IMR-90 (cell line): Measurements from ENCODE around the gene RDH11. TPM values are rescaled to one million over a fixed set of nuclear protein-coding genes. Genes with fewer than 3 reads are reported as not detected.

Source experiments
- ATAC-seq: fragments of 200-7000 bp; cut with Tn5 transposase; 2 replicates; pipeline ENCODE4 v1.9.1; 2020; ENCODE audit warnings: low read depth, mild to moderate bottlenecking, moderate library complexity
- BruUV-seq: library from RNA; stranded (reverse); fragments of 400-500 nt; replicated peaks from 2 replicates; lab custom pipeline; 2021; lab: Mats Ljungman, UMichigan
- CTCF ChIA-PET: fragments of 300-600 bp; formaldehyde crosslinking; extraction: SDS; loops from one replicate; lab custom pipeline; 2021; ENCODE audit warnings: antibody characterized with exemption; lab: Yijun Ruan, JAX
- POLR2A ChIA-PET: fragments of 300-600 bp; sonication (Branson Sonifier 250); formaldehyde crosslinking; loops from one replicate; lab custom pipeline; 2022; ENCODE audit warnings: antibody characterized with exemption; ENCODE audit not compliant: unreplicated experiment; lab: Charles Lee
- DNase-seq: peaks from one replicate; pipeline ENCODE4 v3.0.0; 2013
- H2AFZ ChIP-seq: replicated peaks from 2 replicates; pipeline ENCODE3; 2013; ENCODE audit warnings: low read length, mild to moderate bottlenecking; ENCODE audit not compliant: poor library complexity
- H2AK5ac ChIP-seq: 2 replicates; pipeline ENCODE4 v1.6.1; 2013; ENCODE audit warnings: low read depth, low read length, inconsistent platforms
- H2AK9ac ChIP-seq: replicated peaks from 2 replicates; pipeline ENCODE3; 2013; ENCODE audit warnings: mild to moderate bottlenecking, low read depth, low read length, moderate library complexity; ENCODE audit not compliant: poor library complexity
- H2BK120ac ChIP-seq: 2 replicates; pipeline ENCODE4 v1.6.1; 2013; ENCODE audit warnings: low read depth, low read length, inconsistent platforms
- H2BK15ac ChIP-seq: 3 replicates; pipeline ENCODE4 v1.6.1; 2013; ENCODE audit warnings: low read depth, low read length, inconsistent platforms
- H2BK20ac ChIP-seq: 2 replicates; pipeline ENCODE4 v1.6.1; 2013; ENCODE audit warnings: low read depth, mild to moderate bottlenecking, inconsistent platforms, low read length, moderate library complexity
- H2BK5ac ChIP-seq: 2 replicates; pipeline ENCODE4 v1.6.1; 2013; ENCODE audit warnings: mild to moderate bottlenecking, low read depth, low read length, inconsistent platforms; ENCODE audit not compliant: poor library complexity, severe bottlenecking
- H3K14ac ChIP-seq: replicated peaks from 2 replicates; pipeline ENCODE4 v1.6.1; 2013; ENCODE audit warnings: low read depth, low read length, inconsistent platforms
- H3K18ac ChIP-seq: 2 replicates; pipeline ENCODE4 v1.6.1; 2013; ENCODE audit warnings: low read depth, low read length, control low read depth
- H3K23ac ChIP-seq: 2 replicates; pipeline ENCODE4 v1.6.1; 2013; ENCODE audit warnings: low read depth, low read length, inconsistent platforms
- H3K27ac ChIP-seq: 2 replicates; pipeline ENCODE4 v1.5.1; 2013; ENCODE audit warnings: mild to moderate bottlenecking, control low read depth, low read length; ENCODE audit not compliant: insufficient read depth
- H3K27me3 ChIP-seq: 2 replicates; pipeline ENCODE4 v1.6.1; 2013; ENCODE audit warnings: low read length; ENCODE audit not compliant: control insufficient read depth, insufficient read depth
- H3K36me3 ChIP-seq: 2 replicates; pipeline ENCODE4 v1.6.1; 2013; ENCODE audit warnings: low read length, mixed read lengths; ENCODE audit not compliant: control insufficient read depth, insufficient read depth
- H3K4ac ChIP-seq: 2 replicates; pipeline ENCODE4 v1.6.1; 2013; ENCODE audit warnings: low read depth, low read length, inconsistent platforms
- H3K4me1 ChIP-seq: 2 replicates; pipeline ENCODE4 v1.6.1; 2013; ENCODE audit warnings: low read length, mixed read lengths; ENCODE audit not compliant: control insufficient read depth, insufficient read depth
- H3K4me2 ChIP-seq: 2 replicates; pipeline ENCODE4 v1.6.1; 2013; ENCODE audit warnings: low read depth, mild to moderate bottlenecking, control low read depth, low read length, moderate library complexity
- H3K4me3 ChIP-seq: 2 replicates; pipeline ENCODE4 v1.5.1; 2013; ENCODE audit warnings: low read depth, mild to moderate bottlenecking, control low read depth, low read length, moderate library complexity; ENCODE audit not compliant: insufficient read depth
- H3K56ac ChIP-seq: 2 replicates; pipeline ENCODE4 v1.6.1; 2013; ENCODE audit warnings: low read length, inconsistent platforms; ENCODE audit not compliant: insufficient read depth; ENCODE audit errors: extremely low read depth
- H3K79me1 ChIP-seq, 2 experiments: 2 replicates each; pipeline ENCODE4 v1.6.1; 2013; ENCODE audit warnings: low read length in 2 of 2, inconsistent platforms in 1 of 2, low read depth in 1 of 2
- H3K9ac ChIP-seq: 2 replicates; pipeline ENCODE4 v1.6.1; 2013; ENCODE audit warnings: low read depth, low read length, control low read depth
- H3K9me1 ChIP-seq: 2 replicates; pipeline ENCODE4 v1.6.1; 2013; ENCODE audit warnings: low read length, inconsistent platforms; ENCODE audit not compliant: insufficient read depth
- H3K9me3 ChIP-seq: 2 replicates; pipeline ENCODE4 v1.6.1; 2013; ENCODE audit warnings: low read length; ENCODE audit not compliant: control insufficient read depth, insufficient read depth
- H4K20me1 ChIP-seq: 2 replicates; pipeline ENCODE4 v1.6.1; 2013; ENCODE audit warnings: low read length, inconsistent platforms; ENCODE audit not compliant: insufficient read depth
- H4K5ac ChIP-seq: 2 replicates; pipeline ENCODE4 v1.6.1; 2013; ENCODE audit warnings: mild to moderate bottlenecking, low read depth, low read length, control low read depth
- H4K8ac ChIP-seq, 2 experiments: 2 replicates each; pipeline ENCODE4 v1.6.1; 2013; ENCODE audit warnings: low read depth in 2 of 2, low read length in 2 of 2, control low read depth in 1 of 2, inconsistent platforms in 1 of 2
- H4K91ac ChIP-seq: 2 replicates; pipeline ENCODE4 v1.6.1; 2013; ENCODE audit warnings: low read depth, low read length, inconsistent platforms; ENCODE audit not compliant: insufficient read depth
- BHLHE40 ChIP-seq: fragments of 150-350 bp; IDR thresholded peaks from 2 replicates; pipeline ENCODE4 v1.6.1; 2016; ENCODE audit warnings: mild to moderate bottlenecking, low read depth, low read length
- CEBPB ChIP-seq: IDR thresholded peaks from 2 replicates; pipeline ENCODE4 v1.6.1; 2012; ENCODE audit warnings: low read depth, low read length, improper control_type of control experiment
- CHD1 ChIP-seq: IDR thresholded peaks from 2 replicates; pipeline ENCODE4 v1.6.1; 2012; ENCODE audit warnings: low read depth, low read length, improper control_type of control experiment
- CTCF ChIP-seq: conservative IDR thresholded peaks from 2 replicates; pipeline ENCODE4 v1.5.1; 2012; ENCODE audit warnings: mild to moderate bottlenecking, low read depth, low read length, improper control_type of control experiment
- ELK1 ChIP-seq: fragments of 150-350 bp; IDR thresholded peaks from 2 replicates; pipeline ENCODE4 v1.6.1; 2016; ENCODE audit warnings: low read depth, mild to moderate bottlenecking, low read length, moderate library complexity, borderline replicate concordance
- FOS ChIP-seq: fragments of 150-350 bp; IDR thresholded peaks from 2 replicates; pipeline ENCODE4 v1.6.1; 2016; ENCODE audit warnings: low read depth, low read length
- MAFK ChIP-seq: IDR thresholded peaks from 2 replicates; pipeline ENCODE4 v1.6.1; 2012; ENCODE audit warnings: low read depth, low read length, improper control_type of control experiment
- MAZ ChIP-seq: IDR thresholded peaks from 2 replicates; pipeline ENCODE4 v1.6.1; 2012; ENCODE audit warnings: low read depth, mild to moderate bottlenecking, low read length, improper control_type of control experiment, moderate library complexity, borderline replicate concordance
- MXI1 ChIP-seq: IDR thresholded peaks from 2 replicates; pipeline ENCODE4 v1.6.1; 2012; ENCODE audit warnings: low read depth, mild to moderate bottlenecking, low read length, moderate library complexity, borderline replicate concordance
- NFE2L2 ChIP-seq: fragments of 150-350 bp; IDR thresholded peaks from 2 replicates; pipeline ENCODE4 v1.6.1; 2016; ENCODE audit warnings: low read depth, mild to moderate bottlenecking, low read length
- POLR2A ChIP-seq: IDR thresholded peaks from 2 replicates; pipeline ENCODE4 v1.6.1; 2012; ENCODE audit warnings: mild to moderate bottlenecking, low read depth, low read length
- RAD21 ChIP-seq: IDR thresholded peaks from 2 replicates; pipeline ENCODE4 v1.6.1; 2012; ENCODE audit warnings: low read length, improper control_type of control experiment
- RCOR1 ChIP-seq: IDR thresholded peaks from 2 replicates; pipeline ENCODE4 v1.6.1; 2012; ENCODE audit warnings: mild to moderate bottlenecking, low read length, improper control_type of control experiment; ENCODE audit not compliant: insufficient replicate concordance
- RFX5 ChIP-seq: IDR thresholded peaks from 2 replicates; pipeline ENCODE4 v1.8.0; 2012; ENCODE audit warnings: low read depth, mild to moderate bottlenecking, low read length, moderate library complexity
- SMC3 ChIP-seq: fragments of 150-350 bp; IDR thresholded peaks from 2 replicates; pipeline ENCODE4 v1.6.1; 2016; ENCODE audit warnings: low read depth, mild to moderate bottlenecking, antibody characterized with exemption, low read length, moderate library complexity
- WGBS, 2 experiments: methylation state at CpG; one replicate each; pipeline versions ENCODE4 v1.1.5 to v1.1.7; 2013; ENCODE audit warnings: missing lambda C conversion rate in 2 of 2; ENCODE audit not compliant: insufficient read length in 1 of 2; ENCODE audit errors: extremely low coverage in 2 of 2; 5-methylcytosine and 5-hydroxymethylcytosine counted together
- dilution Hi-C: fragments of 300-500 bp; cut with HindIII; formaldehyde crosslinking; loops from one replicate; pipeline ENCODE4 v1.14.3; 2018; ENCODE audit warnings: low sequenced_read_pairs; ENCODE audit not compliant: unreplicated experiment
- in situ Hi-C: fragments of 300-500 bp; cut with MboI; formaldehyde crosslinking; loops from 3 replicates; pipeline ENCODE4 v1.14.3; 2019; ENCODE audit warnings: low sequenced_read_pairs, inconsistent platforms, mixed read lengths
- intact Hi-C: fragments of 100-400 bp; cut with micrococcal nuclease; formaldehyde crosslinking; loops from 2 replicates; pipeline ENCODE4 v1.10.0; 2022
- polyA plus RNA-seq, 3 experiments: library from polyadenylated mRNA; depleted of rRNA; stranded (reverse); fragments of >200 nt; gene quantifications; 2 replicates each; pipeline ENCODE4 v1.2.3, GENCODE V29; 2012; ENCODE audit warnings: low replicate concordance in 1 of 3
- total RNA-seq: library from RNA; depleted of rRNA; stranded (reverse); fragments of >200 nt; gene quantifications from 2 replicates; pipeline ENCODE4 v1.2.3, GENCODE V29; 2012
- TF ChIP-seq, protein P1 (sequence below): fragments of 150-350 bp; IDR thresholded peaks from 2 replicates; pipeline ENCODE4 v1.6.1; 2017; ENCODE audit warnings: mild to moderate bottlenecking, antibody characterized with exemption, low read length, low read depth

Gene RDH11
- total and polyA plus RNA-seq, 2 of the 4 experiments (the other 2 are of a cell fraction): 77.3 to 149 TPM

DNA sequence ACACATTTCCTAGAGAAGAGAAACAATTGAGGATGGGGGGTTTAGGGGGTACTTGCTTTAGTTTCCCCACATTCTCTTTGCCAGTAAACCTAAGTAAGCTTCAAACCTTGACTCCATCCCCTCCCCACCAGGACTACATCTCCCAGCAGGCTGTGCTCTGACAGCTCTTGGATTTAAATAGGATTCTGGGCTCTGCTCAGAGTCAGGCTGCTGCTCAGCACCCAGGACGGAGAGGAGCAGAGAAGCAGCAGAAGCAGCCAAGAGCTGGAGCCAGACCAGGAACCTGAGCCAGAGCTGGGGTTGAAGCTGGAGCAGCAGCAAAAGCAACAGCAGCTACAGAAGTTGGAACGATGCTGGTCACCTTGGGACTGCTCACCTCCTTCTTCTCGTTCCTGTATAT lies 26.7 kb upstream of the RDH11 start:
- no peak for TF ChIP-seq ELK1
- no peak for TF ChIP-seq FOS
- TF ChIP-seq SMC3: no peak
- TF ChIP-seq, protein P1, sequence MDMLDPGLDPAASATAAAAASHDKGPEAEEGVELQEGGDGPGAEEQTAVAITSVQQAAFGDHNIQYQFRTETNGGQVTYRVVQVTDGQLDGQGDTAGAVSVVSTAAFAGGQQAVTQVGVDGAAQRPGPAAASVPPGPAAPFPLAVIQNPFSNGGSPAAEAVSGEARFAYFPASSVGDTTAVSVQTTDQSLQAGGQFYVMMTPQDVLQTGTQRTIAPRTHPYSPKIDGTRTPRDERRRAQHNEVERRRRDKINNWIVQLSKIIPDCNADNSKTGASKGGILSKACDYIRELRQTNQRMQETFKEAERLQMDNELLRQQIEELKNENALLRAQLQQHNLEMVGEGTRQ: no peak
- no peak for TF ChIP-seq NFE2L2
- TF ChIP-seq POLR2A: no peak
- no peak for TF ChIP-seq CTCF
- no peak for TF ChIP-seq MAFK
- no peak for TF ChIP-seq RFX5
- TF ChIP-seq CEBPB: no peak
- TF ChIP-seq RAD21: no peak
- no peak for TF ChIP-seq CHD1
- no peak for TF ChIP-seq BHLHE40
- no peak for TF ChIP-seq RCOR1
- no peak for TF ChIP-seq MAZ
- no peak for TF ChIP-seq MXI1
- Histone ChIP-seq H3K4me1 (no peaks in the 10 kb centered on the region), H2AK9ac (no peak overlapping the region), H2AFZ (no peak overlapping the region), H4K8ac (no peak overlapping the region), H3K14ac (no peak overlapping the region), H3K4ac (no peak overlapping the region), H3K9me1 (no peaks in the 10 kb centered on the region), H3K9me3 (0 out of 2 replicates have a peak, but pooled peaks cover 4% of the 10 kb centered on the region), H2BK15ac (no peak overlapping the region), H3K4me3 (no peak overlapping the region), H2AK5ac (no peak overlapping the region), H4K91ac (no peak overlapping the region), H3K27ac (no peak overlapping the region), H3K79me1 (no peaks in the 10 kb centered on the region), H4K5ac (no peak overlapping the region), H3K9ac (no peak overlapping the region), H3K4me2 (peak overlapping the region; percentile 23), H3K56ac (no peak overlapping the region), H2BK120ac (no peak overlapping the region), H2BK5ac (no peak overlapping the region), H2BK20ac (no peak overlapping the region), H3K18ac (no peak overlapping the region), H3K36me3 (no peaks in the 10 kb centered on the region), H4K20me1 (no peaks in the 10 kb centered on the region), H3K27me3 (peaks cover 47% of the 10 kb centered on the region), H3K23ac (no peak overlapping the region)
- ChIA-PET POLR2A (no interaction called here), CTCF (interaction anchor here (1.3 kb wide), 1 partner anchor 18 kb away, joined by 4 read pairs; no protein-coding TSS in a partner anchor)
- ATAC-seq (peak; percentile 87), DNase-seq (peak; percentile 37)
- dilution Hi-C loops: no loop called here
- no TSS peak for BruUV-seq
- 0% methylated on average over 1 of the region's 3 CpGs; no CpG with 5 or more reads in 1 of the 2 experiments for WGBS, 2 experiments
- intact Hi-C loops: no loop called here
- in situ Hi-C loops: loop anchor here (25.0 kb wide), 1 partner anchor 285 kb away; no protein-coding TSS in a partner anchor
